VCaP (cell line): ENCODE results near the gene PCDHGA11.
"Not testable (repeated sequence)": the region's sequence is repeated elsewhere in the genome, so short reads cannot be mapped to it uniquely, and the experiment has no call there.

ENCODE experiments used
- H3K27ac ChIP-seq: fragments of 450-650 bp; 2 replicates; pipeline ENCODE4 v1.5.1; 2017
- TF ChIP-seq, protein P1 (sequence below): fragments of 450-650 bp; conservative IDR thresholded peaks from 2 replicates; pipeline ENCODE4 v1.5.1; 2017; ENCODE audit warnings: mild to moderate bottlenecking, moderate library complexity

Gene PCDHGA11

GRCh38 chr5:141422742-141423291 lies 2.0 kb downstream of the PCDHGA11 start:
- TF ChIP-seq, protein P1, sequence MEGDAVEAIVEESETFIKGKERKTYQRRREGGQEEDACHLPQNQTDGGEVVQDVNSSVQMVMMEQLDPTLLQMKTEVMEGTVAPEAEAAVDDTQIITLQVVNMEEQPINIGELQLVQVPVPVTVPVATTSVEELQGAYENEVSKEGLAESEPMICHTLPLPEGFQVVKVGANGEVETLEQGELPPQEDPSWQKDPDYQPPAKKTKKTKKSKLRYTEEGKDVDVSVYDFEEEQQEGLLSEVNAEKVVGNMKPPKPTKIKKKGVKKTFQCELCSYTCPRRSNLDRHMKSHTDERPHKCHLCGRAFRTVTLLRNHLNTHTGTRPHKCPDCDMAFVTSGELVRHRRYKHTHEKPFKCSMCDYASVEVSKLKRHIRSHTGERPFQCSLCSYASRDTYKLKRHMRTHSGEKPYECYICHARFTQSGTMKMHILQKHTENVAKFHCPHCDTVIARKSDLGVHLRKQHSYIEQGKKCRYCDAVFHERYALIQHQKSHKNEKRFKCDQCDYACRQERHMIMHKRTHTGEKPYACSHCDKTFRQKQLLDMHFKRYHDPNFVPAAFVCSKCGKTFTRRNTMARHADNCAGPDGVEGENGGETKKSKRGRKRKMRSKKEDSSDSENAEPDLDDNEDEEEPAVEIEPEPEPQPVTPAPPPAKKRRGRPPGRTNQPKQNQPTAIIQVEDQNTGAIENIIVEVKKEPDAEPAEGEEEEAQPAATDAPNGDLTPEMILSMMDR = no peak

DNA sequence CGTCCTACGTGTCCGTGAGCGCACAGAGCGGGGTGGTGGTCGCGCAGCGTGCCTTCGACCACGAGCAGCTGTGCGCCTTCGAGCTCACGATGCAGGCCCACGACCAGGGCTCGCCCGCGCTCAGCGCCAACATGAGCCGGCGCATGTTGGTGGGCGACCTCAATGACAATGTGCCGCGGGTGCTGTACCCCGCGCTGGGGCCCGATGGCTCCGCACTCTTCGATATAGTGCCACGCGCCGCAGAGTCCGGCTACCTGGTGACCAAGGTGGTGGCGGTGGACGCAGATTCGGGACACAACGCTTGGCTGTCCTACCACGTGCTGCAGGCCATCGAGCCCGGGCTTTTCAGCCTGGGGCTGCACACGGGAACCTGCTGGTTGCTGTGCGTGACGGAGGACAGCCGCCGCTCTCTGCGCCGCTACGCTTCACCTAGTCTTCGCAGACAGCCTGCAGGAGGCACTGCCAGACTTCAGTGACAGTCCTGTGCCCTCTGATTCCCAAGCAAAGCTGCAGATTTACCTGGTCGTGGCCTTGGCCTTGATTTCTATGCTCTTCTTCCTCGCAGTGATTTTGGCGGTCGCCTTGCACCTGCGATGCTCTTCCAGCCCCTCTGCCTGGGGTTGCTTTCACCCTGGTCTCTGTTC lies 7.1 kb downstream of the PCDHGA11 start:
- TF ChIP-seq, protein P1 = no peak
- no peak overlapping the region for H3K27ac ChIP-seq

More at GRCh38 chr5:141422742-141423291, 2.0 kb downstream of the PCDHGA11 start:
- no peak overlapping the region for H3K27ac ChIP-seq

GRCh38 chr5:141430332-141431113 lies 9.7 kb downstream of the PCDHGA11 start, which contains the start of gene PCDHGA12:
Gene PCDHGA12 (plus strand): TSS chr5:141430507. CDS start chr5:141430760, 253 bp downstream.
- TF ChIP-seq, protein P1 = no peak
- no peak within 1 kb of the TSS for H3K27ac ChIP-seq

- TF ChIP-seq, protein P1 = no peak
- no peak overlapping the region for H3K27ac ChIP-seq
Measured at GRCh38 chr5:141431286-141431685, 10.4 kb downstream of the PCDHGA11 start.

DNA sequence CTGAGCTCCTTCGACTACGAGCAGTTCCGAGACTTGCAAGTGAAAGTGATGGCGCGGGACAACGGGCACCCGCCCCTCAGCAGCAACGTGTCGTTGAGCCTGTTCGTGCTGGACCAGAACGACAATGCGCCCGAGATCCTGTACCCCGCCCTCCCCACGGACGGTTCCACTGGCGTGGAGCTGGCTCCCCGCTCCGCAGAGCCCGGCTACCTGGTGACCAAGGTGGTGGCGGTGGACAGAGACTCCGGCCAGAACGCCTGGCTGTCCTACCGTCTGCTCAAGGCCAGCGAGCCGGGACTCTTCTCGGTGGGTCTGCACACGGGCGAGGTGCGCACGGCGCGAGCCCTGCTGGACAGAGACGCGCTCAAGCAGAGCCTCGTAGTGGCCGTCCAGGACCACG lies 11.5 kb downstream of the PCDHGA11 start:
- not testable (repeated sequence) for H3K27ac ChIP-seq

DNA sequence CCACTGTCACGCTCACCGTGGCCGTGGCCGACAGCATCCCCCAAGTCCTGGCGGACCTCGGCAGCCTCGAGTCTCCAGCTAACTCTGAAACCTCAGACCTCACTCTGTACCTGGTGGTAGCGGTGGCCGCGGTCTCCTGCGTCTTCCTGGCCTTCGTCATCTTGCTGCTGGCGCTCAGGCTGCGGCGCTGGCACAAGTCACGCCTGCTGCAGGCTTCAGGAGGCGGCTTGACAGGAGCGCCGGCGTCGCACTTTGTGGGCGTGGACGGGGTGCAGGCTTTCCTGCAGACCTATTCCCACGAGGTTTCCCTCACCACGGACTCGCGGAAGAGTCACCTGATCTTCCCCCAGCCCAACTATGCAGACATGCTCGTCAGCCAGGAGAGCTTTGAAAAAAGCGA lies 11.9 kb downstream of the PCDHGA11 start:
- not testable (repeated sequence) for H3K27ac ChIP-seq

DNA sequence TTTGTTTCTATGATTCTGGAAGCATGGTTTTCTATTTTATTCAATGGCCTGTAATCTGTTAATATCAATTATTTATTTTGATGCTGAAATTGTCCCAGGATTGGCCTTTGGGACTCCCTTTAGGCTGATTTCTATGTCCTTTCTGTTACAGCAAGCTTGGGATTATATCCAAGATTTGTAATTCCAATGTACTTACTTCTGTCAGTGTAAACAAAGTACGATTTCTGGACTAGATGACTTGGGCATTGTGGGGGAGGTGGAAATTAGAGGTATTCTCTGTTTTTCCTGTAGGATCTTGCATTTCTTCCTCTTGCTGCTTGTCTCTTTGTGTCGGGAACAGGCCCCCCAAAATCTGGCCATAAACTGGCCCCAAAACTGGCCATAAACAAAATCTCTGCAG lies 13.2 kb downstream of the PCDHGA11 start:
- TF ChIP-seq, protein P1 = no peak

DNA sequence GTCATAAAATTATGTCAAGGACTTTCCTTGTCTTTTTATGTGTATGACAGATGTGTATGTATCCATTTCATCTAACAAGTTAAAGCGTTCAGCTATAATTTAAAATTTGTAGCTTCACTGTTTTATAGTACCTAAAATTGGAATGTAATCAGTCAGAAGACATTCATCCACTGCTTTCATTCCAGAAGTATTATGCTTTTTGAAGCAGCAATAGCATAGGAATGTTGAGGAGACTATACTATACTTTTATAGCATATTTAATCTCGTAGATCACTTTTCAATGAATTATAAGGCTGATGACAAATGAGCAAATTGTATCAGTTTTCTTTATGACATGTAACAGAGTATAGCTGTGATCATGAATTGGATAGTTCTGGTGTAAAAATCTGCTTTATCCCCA lies 16.4 kb downstream of the PCDHGA11 start:
- TF ChIP-seq, protein P1 = no peak
- H3K27ac ChIP-seq = no peak overlapping the region

More for the DNA sequence above, 13.2 kb downstream of the PCDHGA11 start:
- no peak overlapping the region for H3K27ac ChIP-seq
